ENCODE results near the gene ESYT1. TPM values are rescaled to one million over a fixed set of nuclear protein-coding genes. Genes with fewer than 3 reads are reported as not detected.

Gene ESYT1
- total and polyA plus RNA-seq, 2 donors (not counting 1 experiment from before 2014, with no cell fraction given): 182 to 446 TPM

DNA sequence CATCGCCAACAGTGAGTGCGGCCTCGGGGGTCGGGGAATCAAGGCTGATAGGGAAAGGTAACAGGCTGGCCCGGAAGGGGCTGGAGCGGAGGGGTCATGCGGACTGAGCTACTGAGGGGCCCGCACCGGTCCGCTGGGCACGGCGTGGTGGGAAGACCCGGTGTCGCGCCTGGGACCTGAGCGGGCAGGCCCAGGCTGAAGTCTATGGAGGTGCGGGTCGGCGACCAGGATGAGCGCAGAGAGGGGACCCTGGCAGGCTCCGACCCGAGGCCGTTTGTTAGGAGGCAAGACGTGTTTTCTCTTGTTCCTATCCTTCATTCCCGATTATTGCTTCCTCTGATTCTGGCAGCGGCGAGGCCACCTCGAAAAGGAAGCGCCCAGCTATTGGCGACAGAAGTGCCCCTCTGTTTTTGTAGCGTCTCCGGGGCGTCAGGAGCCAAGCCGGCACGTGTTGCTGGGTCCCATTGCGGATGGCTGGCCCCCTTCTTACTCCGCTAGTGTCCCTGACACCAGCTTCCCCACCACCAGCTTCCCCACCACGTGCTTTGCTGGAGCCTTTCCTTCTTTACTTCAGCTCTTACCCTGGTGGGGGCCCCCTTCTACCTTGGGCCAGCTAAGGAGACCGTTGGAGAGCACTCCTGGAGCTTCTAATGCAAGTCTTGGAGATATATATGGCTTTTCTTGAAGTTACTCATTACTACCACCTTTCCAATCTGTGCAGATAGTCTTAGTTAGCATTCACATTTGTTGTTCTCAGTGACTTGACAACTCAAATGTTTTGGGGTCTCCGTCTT is 23.1 kb upstream of the ESYT1 start:
- Histone ChIP-seq H3K79me2 (ENCODE audit: control insufficient read depth, insufficient read depth, low read length) (peaks cover 31% of the 10 kb centered on the region), H3K9ac (ENCODE audit: insufficient read depth, low read length) (peak overlapping the region; percentile 91), H3K4me1 (ENCODE audit: control insufficient read depth, extremely low read depth, insufficient read depth, low read length) (peaks cover 5% of the 10 kb centered on the region), H3K4me3 (replicated peaks in 1 of 4; ENCODE audit: control extremely low read depth in 1 of 4, insufficient read depth in 1 of 4, low read depth in 3 of 4, low read length in 4 of 4) (peak overlapping the region; percentile 86 to 98 (median 93)), H3K27ac (ENCODE audit: insufficient read depth, low read length) (peak overlapping the region; percentile 92), H2AFZ (ENCODE audit: low read length) (peak overlapping the region; percentile 85), H4K20me1 (ENCODE audit: control insufficient read depth, extremely low read depth, insufficient read depth, low read length) (no peaks in the 10 kb centered on the region), H3K4me2 (ENCODE audit: extremely low read depth, insufficient read depth, low read length) (peak overlapping the region; percentile 76), H3K36me3 (ENCODE audit: control insufficient read depth, insufficient read depth, low read length) (peaks cover 9% of the 10 kb centered on the region), H3K9me3 (ENCODE audit: control insufficient read depth, insufficient read depth, low read depth, low read length) (no peaks in the 10 kb centered on the region), H3K27me3 (ENCODE audit: control insufficient read depth, insufficient read depth, low read length) (no peaks in the 10 kb centered on the region)
- TF ChIP-seq EZH2 (IDR thresholded peaks at IDR 0.05; ENCODE audit: low read length, missing control alignments): no peak
- TF ChIP-seq, protein P1, sequence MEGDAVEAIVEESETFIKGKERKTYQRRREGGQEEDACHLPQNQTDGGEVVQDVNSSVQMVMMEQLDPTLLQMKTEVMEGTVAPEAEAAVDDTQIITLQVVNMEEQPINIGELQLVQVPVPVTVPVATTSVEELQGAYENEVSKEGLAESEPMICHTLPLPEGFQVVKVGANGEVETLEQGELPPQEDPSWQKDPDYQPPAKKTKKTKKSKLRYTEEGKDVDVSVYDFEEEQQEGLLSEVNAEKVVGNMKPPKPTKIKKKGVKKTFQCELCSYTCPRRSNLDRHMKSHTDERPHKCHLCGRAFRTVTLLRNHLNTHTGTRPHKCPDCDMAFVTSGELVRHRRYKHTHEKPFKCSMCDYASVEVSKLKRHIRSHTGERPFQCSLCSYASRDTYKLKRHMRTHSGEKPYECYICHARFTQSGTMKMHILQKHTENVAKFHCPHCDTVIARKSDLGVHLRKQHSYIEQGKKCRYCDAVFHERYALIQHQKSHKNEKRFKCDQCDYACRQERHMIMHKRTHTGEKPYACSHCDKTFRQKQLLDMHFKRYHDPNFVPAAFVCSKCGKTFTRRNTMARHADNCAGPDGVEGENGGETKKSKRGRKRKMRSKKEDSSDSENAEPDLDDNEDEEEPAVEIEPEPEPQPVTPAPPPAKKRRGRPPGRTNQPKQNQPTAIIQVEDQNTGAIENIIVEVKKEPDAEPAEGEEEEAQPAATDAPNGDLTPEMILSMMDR (conservative IDR thresholded peaks at IDR 0.05 in 1 of 2, IDR thresholded peaks at IDR 0.05 in 1 of 2; ENCODE audit: low read depth in 1 of 2, low read length in 2 of 2): no peak
- DNase-seq (ENCODE audit: low read depth in 2 of 2): no peak

DNA sequence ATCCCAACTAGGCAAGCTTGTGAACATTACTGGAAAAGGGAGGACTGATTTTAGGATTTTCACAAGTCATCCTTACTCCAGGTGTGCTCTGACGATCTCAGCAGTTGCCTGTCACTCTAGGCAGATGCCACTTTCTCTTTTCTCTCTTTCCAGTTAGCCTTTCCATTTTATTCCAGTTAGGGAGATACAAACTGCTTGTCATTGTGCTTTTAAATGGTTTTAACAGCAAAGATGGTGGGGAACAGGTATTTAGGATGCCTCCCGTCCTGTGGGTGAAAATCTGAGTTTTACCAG is 22.5 kb upstream of the ESYT1 start:
- H3K27me3 ChIP-seq (ENCODE audit: control insufficient read depth, insufficient read depth, low read length): no peaks in the 10 kb centered on the region
- peak overlapping the region; percentile 76 for H3K4me2 ChIP-seq (ENCODE audit: extremely low read depth, insufficient read depth, low read length)
- TF ChIP-seq, protein P1 (conservative IDR thresholded peaks at IDR 0.05 in 1 of 2, IDR thresholded peaks at IDR 0.05 in 1 of 2; ENCODE audit: low read depth in 1 of 2, low read length in 2 of 2): no peak
- no peak for TF ChIP-seq EZH2 (IDR thresholded peaks at IDR 0.05; ENCODE audit: low read length, missing control alignments)
- H3K27ac ChIP-seq (ENCODE audit: insufficient read depth, low read length): peak overlapping the region; percentile 92
- H3K4me3 ChIP-seq (replicated peaks in 1 of 4; ENCODE audit: control extremely low read depth in 1 of 4, insufficient read depth in 1 of 4, low read depth in 3 of 4, low read length in 4 of 4): peak overlapping the region; percentile 86 to 98 (median 93)
- H3K4me1 ChIP-seq (ENCODE audit: control insufficient read depth, extremely low read depth, insufficient read depth, low read length): peaks cover 5% of the 10 kb centered on the region
- H3K9me3 ChIP-seq (ENCODE audit: control insufficient read depth, insufficient read depth, low read depth, low read length): no peaks in the 10 kb centered on the region
- H3K9ac ChIP-seq (ENCODE audit: insufficient read depth, low read length): peak overlapping the region; percentile 45
- DNase-seq (ENCODE audit: low read depth in 2 of 2): no peak
- peaks cover 11% of the 10 kb centered on the region for H3K36me3 ChIP-seq (ENCODE audit: control insufficient read depth, insufficient read depth, low read length)
- H2AFZ ChIP-seq (ENCODE audit: low read length): no peak overlapping the region
- H3K79me2 ChIP-seq (ENCODE audit: control insufficient read depth, insufficient read depth, low read length): peaks cover 31% of the 10 kb centered on the region
- no peaks in the 10 kb centered on the region for H4K20me1 ChIP-seq (ENCODE audit: control insufficient read depth, extremely low read depth, insufficient read depth, low read length)

DNA sequence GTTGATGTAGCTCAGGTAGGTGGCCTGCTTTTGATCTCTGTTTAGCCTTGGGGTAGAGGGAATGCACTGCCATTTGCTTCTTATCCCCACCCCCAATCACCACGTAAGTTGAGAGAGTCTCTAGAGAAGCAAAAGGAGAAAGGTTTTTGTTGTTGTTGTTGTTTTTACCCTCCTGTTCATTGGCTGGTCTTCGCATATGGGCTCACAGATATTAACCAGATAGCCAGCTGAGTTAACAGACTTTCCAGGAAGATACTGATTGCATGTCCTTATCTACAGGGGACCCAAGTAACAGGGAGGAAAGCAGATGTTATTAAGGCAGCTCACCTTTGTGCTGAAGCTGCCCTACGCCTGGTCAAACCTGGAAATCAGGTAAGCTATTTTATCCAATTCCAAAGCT is 20.8 kb upstream of the ESYT1 start:
- Histone ChIP-seq H4K20me1 (ENCODE audit: control insufficient read depth, extremely low read depth, insufficient read depth, low read length) (no peaks in the 10 kb centered on the region), H3K27me3 (ENCODE audit: control insufficient read depth, insufficient read depth, low read length) (no peaks in the 10 kb centered on the region), H3K4me2 (ENCODE audit: extremely low read depth, insufficient read depth, low read length) (no peak overlapping the region), H3K4me1 (ENCODE audit: control insufficient read depth, extremely low read depth, insufficient read depth, low read length) (peaks cover 5% of the 10 kb centered on the region), H3K36me3 (ENCODE audit: control insufficient read depth, insufficient read depth, low read length) (peaks cover 17% of the 10 kb centered on the region), H3K4me3 (replicated peaks in 1 of 4; ENCODE audit: control extremely low read depth in 1 of 4, insufficient read depth in 1 of 4, low read depth in 3 of 4, low read length in 4 of 4) (no peak overlapping the region), H3K79me2 (ENCODE audit: control insufficient read depth, insufficient read depth, low read length) (peaks cover 31% of the 10 kb centered on the region), H2AFZ (ENCODE audit: low read length) (no peak overlapping the region), H3K9me3 (ENCODE audit: control insufficient read depth, insufficient read depth, low read depth, low read length) (no peaks in the 10 kb centered on the region), H3K27ac (ENCODE audit: insufficient read depth, low read length) (no peak overlapping the region), H3K9ac (ENCODE audit: insufficient read depth, low read length) (no peak overlapping the region)
- DNase-seq (ENCODE audit: low read depth in 2 of 2): no peak
- no peak for TF ChIP-seq EZH2 (IDR thresholded peaks at IDR 0.05; ENCODE audit: low read length, missing control alignments)
- TF ChIP-seq, protein P1 (conservative IDR thresholded peaks at IDR 0.05 in 1 of 2, IDR thresholded peaks at IDR 0.05 in 1 of 2; ENCODE audit: low read depth in 1 of 2, low read length in 2 of 2): no peak

All from fibroblast of lung (primary cell).